HG02884 (cell line): ENCODE data around the gene ASMTL.
"Not testable (repeated sequence)": the region's sequence is repeated elsewhere in the genome, so short reads cannot be mapped to it uniquely, and the experiment has no call there.

ENCODE experiments used
- ATAC-seq: cut with Tn5 transposase; IDR thresholded peaks from one replicate; pipeline ENCODE4 v1.9.1; 2021; ENCODE audit warnings: mild to moderate bottlenecking, moderate library complexity; ENCODE audit not compliant: unreplicated experiment

Gene ASMTL

DNA sequence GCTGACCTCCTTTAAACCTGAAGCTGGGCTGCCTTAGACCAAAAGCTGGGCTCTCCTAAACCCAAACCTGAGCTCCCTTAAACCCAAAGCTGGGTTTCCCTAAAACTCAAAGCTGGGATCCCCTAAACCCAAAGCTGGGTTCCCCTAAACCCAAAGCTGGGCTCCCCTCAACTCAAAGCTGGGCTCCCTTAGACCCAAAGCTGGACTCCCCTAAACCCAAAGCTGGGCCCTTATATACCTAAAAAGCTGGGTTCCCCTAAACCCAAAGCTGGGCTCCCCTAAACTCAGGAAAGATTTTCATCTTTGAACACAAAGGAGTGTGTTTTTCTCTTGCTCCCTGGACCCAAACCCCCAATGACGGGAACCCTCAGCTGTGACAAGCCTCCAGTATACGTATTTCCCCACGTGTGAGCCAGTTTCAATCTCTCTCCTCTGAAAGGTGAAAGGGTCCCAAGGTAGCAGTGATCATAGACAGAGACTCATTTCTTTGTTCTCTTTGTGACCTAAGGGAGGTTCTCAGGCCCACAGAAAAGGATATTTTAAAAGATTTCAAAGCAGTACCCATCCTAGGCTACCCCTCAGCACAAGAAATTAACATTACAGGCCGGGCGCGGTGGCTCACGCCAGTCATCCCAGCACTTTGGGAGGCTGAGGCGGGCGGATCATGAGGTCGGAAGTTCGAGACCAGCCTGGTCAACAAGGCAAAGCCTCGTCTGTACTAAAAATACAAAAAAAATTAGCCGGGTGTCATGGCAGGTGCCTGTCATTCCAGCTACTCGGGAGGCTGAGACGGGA is 31.3 kb upstream of the ASMTL start:
- ATAC-seq = peak; percentile 45

DNA sequence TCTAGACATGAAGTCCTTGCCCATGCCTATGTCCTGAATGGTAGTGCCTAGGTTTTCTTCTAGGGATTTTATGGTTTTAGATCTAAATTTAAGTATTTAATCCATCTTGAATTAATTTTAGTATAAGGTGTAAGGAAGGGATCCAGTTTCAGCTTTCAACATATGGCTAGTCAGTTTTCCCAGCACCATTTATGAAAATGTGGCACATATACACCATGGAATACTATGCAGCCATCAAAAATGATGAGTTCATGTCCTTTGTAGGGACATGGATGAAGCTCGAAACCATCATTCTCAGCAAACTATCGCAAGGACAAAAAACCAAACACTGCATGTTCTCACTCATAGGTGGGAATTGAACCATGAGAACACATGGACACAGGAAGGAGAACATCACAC is 29.8 kb upstream of the ASMTL start:
- not testable (repeated sequence) for ATAC-seq

DNA sequence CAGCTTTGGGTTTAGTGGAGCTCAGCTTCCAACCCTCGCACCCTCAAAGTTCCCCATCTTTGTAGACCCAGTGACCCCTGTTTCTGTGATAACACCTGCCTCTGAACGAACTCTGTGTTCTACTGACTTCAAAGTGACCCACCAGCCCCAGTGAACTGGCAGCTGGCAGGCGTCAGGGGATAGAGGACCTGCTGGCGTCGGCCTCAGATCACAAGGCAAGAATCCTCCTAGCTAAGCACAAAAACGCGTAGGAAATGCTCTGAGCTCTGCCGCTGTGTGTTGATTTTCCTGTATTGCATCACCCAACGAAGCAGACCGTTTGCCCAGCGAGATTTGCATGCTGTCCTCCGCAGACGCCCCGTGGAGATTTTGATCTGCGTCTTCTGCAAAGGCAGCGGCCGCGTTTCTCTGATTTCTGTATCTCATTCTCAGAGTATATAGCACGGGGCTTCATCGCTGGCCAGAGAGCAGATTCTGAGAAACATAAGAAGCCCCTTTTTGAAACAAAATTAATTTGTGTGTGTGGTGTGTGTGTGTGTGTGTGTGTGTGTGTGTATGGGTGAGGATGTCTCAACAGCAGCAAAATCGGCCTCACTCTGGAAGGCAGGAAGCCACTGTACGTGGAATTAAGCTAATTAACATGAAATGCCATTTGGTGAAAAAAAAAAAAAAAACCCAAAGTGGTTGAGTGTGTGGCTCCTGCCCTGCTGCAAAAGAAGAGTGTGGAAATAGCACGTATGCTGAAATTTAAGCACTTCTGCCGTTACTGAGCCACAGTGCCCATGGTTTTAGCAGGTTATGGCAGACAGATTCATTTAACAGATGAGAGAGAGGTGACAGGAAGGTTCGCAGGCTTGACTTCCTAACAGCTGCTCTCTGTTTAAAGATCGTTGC is 29.2 kb upstream of the ASMTL start:
- peak; percentile 35 for ATAC-seq

DNA sequence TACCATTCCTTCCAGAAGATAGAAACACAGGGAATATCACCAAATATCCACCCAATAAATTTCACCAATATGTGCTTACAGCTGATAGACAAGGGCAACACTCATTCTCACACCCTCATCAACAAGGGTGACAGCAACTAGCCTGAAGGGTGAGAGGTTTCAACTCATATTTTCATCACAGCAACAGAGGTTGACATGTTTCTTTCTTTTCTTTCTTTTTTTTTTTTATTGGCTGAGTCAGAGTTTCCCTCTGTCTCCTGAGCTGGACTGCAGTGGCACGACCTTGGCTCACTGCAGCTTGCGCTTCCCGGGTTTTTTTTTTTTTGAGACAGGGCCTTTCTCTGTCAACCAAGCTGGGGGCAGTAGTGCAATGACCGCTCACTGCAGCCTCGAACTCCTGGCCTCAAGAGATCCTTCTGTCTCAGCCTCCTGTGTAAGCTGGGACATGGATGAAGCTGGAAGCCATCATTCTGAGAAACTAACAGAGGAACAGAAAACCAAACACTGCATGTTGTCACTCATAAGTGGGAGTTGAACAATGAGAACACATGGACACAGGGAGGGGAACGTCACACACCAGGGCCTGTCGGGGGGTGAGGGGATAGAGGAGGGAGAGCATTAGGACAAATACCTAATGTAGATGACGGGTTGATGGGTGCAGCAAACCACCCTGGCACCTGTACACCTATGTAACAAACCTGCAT is 27.5 kb upstream of the ASMTL start:
- ATAC-seq = no peak

DNA sequence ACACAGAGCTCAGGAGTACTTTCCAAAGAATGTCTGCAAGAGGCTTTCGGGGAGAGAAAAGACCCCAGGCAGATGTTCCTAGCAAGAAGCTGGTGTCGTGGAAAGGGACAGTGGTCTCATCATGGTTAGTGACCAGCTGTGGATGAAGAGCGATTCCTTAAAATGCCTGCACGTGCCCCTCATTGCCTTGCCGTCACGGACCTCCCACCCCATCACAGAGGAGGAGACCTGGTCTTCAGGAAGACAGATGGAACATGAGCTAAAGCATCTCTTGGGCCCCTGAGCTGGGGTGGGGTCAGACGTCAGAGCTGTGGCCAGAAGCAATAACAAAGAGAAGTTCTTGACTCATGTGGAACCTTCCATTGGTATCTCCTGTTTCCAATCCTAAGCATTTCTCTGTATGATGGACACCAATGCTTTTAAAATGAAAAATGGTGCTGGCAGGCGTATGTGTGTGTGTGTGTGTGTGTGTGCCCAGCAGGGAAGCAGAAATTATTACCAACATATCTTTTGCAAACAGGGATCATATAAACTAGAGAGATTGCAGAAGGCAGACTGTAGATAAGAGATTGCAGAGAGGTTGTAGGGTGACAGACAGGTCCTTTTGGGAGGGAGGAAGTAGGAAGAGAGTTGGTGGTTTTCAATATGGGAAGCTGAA is 25.2 kb upstream of the ASMTL start:
- no peak for ATAC-seq

DNA sequence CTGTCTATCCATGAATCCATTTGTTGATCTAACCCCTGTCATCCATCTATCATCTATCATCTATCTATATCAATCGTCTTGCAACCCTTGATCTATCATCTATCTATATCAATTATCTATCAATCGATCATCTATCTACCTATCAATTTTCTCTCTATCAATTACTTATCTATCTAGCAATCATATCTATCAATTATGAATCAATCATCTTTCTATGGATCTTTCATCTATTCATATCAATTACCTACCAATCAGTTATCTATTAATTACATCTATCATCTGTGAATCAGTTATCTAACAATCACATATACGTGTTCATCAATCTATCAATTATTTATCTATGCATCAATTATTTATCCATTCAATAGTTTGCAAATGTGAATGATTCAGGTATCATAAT is 24.5 kb upstream of the ASMTL start:
- ATAC-seq = no peak

DNA sequence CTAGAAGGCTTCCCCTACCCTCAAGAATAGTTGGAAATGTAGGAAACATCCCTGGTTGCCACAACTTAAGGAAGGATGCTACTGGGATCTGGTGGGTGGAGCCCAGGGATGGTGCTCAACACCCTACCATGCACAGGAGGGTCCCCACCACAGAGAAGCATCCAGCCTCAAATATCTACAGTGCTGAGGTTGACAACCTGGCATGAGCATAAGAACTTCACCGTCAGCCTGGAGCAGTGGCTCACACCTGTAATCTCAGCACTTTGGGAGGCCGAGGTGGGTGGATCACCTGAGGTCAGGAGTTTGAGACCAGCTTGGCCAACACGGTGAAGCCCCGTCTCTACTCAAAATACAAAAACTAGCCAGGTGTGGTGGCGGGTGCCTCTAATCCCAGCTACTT is 24.0 kb upstream of the ASMTL start:
- no peak for ATAC-seq

DNA sequence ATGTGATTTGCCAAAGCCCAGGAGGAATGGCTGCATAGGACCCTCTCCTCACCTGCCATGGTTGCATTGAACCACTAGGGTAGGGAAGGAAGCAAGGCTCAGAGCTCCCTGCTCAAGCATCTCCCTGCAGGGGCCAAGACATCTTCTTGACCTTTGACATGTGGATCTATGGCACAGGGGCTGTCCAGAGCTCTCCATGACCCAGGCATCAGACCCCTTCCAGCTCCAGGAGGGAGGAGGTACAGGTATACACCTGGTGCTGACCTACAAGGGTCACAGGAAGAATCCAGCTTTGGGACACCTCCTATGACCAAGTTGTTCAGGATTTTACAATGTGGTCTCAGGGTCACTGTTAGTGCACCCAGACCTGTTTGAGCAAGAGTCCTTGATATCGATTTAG is 23.2 kb upstream of the ASMTL start:
- no peak for ATAC-seq

DNA sequence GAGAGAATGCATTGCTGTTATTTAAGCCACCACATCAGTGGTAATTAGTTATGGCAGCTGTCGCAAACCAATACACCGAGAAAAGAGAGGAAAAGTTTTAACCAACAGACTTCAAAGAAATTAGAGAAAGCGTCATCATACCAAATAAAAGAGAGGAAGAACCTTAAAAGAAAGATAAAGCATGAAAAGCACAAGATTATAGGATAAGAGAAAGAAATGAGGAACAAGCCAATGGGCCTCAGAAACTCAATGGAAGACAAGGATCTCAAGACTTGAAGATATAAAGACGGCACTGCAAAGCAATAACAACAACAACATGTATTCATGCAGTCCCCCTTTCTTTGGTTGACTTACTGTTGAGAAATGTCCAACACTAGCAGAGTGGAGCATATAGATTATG is 22.8 kb upstream of the ASMTL start:
- ATAC-seq = no peak

DNA sequence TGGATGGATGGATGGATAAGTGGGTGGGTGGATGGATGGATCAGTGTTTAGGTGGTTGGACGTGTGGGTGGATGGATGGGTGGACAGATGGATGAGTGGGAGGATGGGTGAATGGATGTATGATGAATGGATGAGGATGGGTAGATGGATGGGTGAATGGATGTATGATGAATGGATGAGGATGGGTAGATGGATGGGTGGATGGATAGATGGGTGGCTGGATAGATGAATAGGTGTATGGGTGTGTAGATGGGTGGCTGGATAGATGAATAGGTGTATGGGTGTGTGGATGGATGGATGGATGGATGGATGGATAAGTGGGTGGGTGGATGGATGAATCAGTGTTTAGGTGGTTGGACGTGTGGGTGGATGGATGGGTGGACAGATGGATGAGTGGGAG is 21.9 kb upstream of the ASMTL start:
- not testable (repeated sequence) for ATAC-seq

DNA sequence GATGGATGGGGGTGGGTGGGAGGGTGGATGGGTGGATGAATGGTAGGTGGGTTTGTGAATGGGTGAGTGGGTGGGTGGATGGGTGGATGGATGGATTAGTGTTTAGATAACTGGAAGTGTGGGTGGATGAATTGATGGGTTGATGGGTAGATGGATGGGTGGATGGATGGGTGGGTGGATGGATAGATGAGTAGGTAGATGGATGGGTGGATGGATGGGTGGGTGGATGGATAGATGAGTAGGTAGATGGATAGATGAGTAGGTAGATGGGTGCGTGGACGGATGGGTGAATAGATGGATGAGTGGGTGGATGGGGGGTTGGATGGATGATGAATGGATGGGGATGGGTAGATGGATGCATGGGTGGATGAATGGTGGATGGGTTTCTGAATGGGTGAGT is 20.3 kb upstream of the ASMTL start:
- no peak for ATAC-seq

DNA sequence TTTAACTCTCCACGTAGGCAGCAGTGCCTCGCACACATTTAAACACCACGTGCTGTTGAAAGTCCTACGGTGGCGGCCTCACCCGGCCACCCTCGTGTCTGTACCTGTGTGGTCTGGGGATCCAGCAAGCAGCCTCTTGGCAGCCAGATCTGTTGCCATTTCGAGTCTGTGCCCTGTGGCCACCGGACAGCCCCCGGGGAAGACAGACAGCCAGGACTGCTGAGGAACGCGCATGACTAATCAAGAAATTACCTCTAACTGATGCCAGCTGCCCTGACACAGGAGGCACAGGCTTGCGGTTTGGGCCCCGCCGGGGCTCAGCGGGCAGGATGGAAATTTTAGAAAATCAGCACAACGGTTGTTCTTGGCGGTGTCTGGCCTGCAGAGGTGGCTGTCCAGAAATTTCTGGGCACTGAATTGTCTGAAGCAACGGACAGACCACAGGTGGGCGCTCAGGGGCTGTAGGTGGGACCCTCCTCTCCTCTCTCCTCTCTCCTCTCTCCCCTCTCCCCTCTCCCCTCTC is 15.6 kb upstream of the ASMTL start:
- ATAC-seq = peak; percentile 38

DNA sequence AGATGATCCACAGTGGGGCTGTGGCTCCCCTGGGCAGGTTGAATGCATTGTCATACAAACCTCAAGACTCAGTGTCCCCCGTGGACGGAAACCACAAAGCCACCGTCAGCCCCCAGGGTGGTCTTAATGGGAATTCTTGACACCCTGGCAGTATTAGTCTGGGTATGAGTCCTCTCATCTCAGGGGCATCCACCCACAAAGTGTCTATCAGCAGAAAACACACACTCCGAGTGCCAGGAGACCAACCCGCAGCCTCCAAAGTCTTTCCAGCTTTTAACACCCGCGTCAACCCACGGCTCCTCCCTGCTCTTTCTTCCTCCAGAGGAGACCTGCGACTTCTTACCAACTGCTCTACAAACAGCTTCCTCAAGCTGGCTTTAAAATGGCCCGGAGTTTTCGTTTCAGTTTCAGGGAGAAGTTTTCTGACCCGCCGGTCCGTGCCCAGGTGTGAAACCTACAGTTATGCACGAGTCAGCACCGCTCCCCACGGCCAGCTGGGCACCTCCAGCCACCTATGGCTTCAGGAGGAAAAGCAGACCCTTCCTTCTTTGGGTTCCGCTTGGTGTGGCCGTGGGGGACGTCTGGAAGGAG is 14.4 kb upstream of the ASMTL start:
- ATAC-seq = no peak

DNA sequence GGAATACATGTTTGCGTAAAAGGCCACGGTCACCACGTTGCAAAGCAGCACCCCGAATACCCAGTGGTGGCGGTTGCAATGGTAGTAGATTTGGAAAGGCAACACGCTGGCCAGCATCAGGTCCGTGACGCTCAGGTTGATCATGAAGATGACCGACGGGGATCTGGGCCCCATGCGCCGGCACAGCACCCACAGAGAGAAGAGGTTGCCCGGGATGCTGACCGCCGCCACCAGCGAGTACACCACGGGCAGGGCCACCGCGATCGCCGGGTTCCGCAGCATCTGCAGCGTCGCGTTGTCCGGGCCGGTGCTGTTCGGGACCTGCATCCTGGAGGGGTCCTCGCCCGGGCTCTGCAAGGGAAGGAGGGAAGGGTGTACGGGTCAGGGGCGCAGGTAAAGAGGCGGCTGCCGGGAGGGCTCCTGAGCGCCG is 13.5 kb upstream of the ASMTL start:
- no peak for ATAC-seq

DNA sequence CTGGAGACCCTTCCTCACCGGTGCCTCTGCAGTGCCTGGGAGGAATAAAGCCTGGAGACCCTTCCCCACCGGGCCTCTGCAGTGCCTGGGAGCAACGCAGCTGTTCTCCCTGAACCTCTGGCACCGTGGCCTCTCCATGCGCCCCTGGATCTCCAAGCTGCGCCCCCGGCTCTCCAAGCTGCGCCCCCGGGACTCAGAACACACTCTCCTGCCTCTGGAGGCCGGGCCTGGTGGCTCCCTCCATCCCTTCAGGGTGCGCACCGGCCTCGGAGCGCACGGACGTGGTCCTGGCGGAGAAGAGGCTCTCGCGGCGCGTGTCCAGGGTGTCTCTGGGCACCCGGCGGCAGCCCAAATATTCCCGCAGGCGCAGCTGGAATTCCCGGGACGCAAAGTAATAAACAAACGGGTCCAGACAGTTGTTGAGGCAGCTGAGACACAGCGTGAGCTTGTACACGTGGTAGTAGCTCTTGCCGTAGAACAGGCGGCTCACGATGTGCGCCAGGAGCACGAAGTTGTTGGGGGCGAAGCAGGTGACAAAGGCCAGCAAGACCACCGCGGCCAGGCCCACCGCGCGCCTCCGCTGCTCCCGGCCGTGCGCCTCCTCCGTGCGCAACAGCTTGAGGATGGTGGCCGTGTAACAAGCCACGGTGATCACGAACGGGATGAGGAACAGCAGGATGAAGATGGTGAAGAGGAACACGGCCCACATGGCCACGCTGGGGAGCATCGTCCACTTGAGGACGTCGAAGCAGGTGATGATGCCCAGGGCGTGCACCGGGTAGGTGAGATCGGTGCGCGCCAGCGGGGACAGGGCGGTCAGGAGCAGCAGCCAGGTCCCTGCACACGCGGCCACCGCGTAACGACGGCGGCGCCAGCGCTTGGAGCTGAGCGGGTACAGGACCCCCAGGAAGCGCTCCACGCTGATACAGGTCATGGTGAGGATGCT is 12.8 kb upstream of the ASMTL start:
- ATAC-seq = no peak

DNA sequence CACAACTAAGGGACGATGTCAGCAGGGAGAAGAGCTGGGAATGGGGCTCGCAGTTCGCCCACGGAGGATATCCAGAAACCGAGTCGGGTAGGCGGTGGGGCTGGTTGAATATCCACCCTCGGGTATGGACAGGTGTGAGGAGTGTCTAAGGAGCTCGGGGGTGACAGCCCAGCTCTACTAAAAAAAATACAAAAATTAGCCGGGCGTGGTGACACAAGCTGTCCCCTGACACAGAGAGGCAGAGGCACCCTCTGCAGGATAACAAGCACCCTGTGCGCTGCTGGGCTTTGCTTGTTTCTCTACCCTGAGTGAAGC is 12.2 kb upstream of the ASMTL start:
- ATAC-seq = no peak

DNA sequence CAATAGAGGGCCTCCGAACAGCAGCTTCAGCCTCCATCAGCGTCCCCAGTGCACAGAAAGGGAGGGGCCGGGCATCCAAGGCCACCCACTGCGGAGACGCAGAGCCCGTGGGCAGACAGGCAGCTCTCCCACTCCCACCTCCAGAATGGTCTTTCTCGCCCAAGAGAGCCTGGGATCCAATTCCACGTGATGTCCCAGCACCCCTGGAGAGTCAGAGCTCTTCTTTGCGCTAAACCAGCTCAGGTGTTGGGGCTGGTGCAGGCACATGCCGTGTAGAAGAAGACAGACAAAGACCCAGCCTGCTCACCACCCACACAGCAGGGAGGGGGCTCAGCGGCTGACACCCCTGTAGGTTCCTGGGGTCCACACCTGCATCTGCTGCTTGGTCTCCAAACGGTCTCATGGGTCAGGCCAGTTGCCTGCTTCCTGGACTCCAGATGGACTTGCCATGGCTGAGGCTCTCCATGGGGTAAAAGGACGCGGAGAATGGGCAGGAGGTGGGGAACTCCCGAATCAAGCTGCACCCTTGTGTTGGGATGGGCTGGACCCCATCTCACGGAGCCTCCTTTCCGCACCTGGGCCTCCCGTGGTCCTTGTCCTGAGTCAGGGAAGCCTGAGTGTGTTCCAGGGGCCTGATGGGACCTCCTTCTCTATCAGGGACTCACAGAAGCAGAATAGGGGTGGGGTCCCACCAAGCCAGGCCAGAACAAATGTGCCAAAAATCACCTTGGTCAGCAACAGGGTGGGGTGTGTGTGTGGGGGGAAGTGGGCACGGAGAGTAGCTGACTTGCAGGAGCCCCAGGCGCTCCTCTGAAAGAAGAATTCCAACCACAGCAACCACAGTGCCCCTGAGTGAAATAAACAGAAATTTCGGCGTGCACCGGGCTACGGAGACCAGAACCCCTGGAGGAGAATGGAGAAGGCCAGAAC is 11.6 kb upstream of the ASMTL start:
- no peak for ATAC-seq

DNA sequence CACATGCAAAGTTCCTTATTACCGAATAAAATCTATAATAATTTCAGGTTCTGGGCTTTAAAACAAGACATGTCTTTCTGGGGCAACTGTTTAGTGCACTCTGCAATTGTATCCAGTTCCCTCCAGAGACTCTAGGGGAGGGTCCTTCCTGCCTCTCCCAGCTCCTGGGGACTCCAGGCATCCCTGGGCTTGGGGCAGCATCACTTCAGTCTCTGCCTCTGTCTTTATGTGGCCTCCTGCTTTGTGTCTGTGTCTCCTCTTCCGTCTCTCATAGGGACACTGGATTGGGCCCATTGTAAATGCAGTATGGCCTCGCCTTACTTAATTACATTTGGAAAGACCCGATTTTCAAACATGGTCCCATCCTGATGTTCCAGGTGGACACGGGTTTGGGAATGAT is 10.9 kb upstream of the ASMTL start:
- no peak for ATAC-seq
